GM19099 (cell line): ENCODE results near the gene ZC3H15.

Source experiments
- POLR2A ChIP-seq: IDR thresholded peaks from 3 replicates; pipeline ENCODE4 v1.6.1; 2011; ENCODE audit warnings: low read depth; ENCODE audit not compliant: insufficient read length; ENCODE audit errors: extremely low read depth

ZC3H15 gene

GRCh38 chr2:186530314-186530713 is 44.3 kb downstream of the ZC3H15 start:
- TF ChIP-seq POLR2A = no peak

GRCh38 chr2:186531257-186531775 is 45.3 kb downstream of the ZC3H15 start:
- TF ChIP-seq POLR2A = no peak

- no peak for TF ChIP-seq POLR2A
Measured at GRCh38 chr2:186532891-186533290, 46.8 kb downstream of the ZC3H15 start.

- TF ChIP-seq POLR2A = no peak
Measured at GRCh38 chr2:186533717-186534116, 47.7 kb downstream of the ZC3H15 start.

GRCh38 chr2:186534406-186534805 is 48.3 kb downstream of the ZC3H15 start:
- no peak for TF ChIP-seq POLR2A

GRCh38 chr2:186535861-186536260 is 49.8 kb downstream of the ZC3H15 start:
- TF ChIP-seq POLR2A = no peak

GRCh38 chr2:186537019-186537418 is 51.0 kb downstream of the ZC3H15 start:
- no peak for TF ChIP-seq POLR2A

- TF ChIP-seq POLR2A = no peak
Measured at GRCh38 chr2:186540941-186541340, 54.9 kb downstream of the ZC3H15 start.

GRCh38 chr2:186542002-186542401 is 55.9 kb downstream of the ZC3H15 start:
- no peak for TF ChIP-seq POLR2A

GRCh38 chr2:186543561-186544131 is 57.6 kb downstream of the ZC3H15 start:
- TF ChIP-seq POLR2A = no peak

GRCh38 chr2:186544255-186544675 is 58.2 kb downstream of the ZC3H15 start:
- no peak for TF ChIP-seq POLR2A

GRCh38 chr2:186546846-186547245 is 60.8 kb downstream of the ZC3H15 start:
- TF ChIP-seq POLR2A = no peak

GRCh38 chr2:186551323-186552050 is 65.4 kb downstream of the ZC3H15 start:
- TF ChIP-seq POLR2A = no peak

GRCh38 chr2:186554429-186554828 is 68.4 kb downstream of the ZC3H15 start:
- no peak for TF ChIP-seq POLR2A

- no peak for TF ChIP-seq POLR2A
Measured at GRCh38 chr2:186554850-186555671, 69.0 kb downstream of the ZC3H15 start.

- no peak for TF ChIP-seq POLR2A
Measured at GRCh38 chr2:186558512-186559276, 72.6 kb downstream of the ZC3H15 start.
